GM12875 (cell line): ENCODE data around the gene CLNK.

ENCODE experiments used
- H3K4me3 ChIP-seq: one replicate; pipeline ENCODE4 v1.5.1; 2011; ENCODE audit warnings: low read depth, low read length, control low read depth
- TF ChIP-seq, protein P1 (sequence below): IDR thresholded peaks from 2 replicates; pipeline ENCODE4 v1.5.1; 2011; ENCODE audit warnings: low read depth, mild to moderate bottlenecking, control low read depth, inconsistent platforms, low read length, moderate library complexity, borderline replicate concordance; ENCODE audit not compliant: insufficient read depth

CLNK gene

DNA sequence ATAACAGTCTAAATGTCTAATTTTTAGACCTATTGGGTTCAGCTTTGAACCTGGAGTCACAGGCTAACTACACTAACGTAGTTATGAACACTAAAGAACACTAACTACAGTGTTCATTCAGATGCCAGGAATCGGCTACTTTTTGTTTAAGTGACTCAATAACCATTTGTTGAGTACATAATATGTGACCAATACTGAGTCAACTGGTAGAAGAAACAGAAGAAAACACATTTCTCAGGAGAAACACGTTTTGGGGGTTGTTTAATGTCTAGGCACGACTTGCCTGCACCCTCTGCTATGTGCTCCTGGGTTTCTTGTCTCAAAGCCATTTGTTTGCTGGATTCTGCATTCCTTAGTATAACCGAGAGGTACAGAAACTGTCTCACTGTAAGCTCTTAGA, 18.6 kb upstream of the CLNK start:
- no peak overlapping the region for H3K4me3 ChIP-seq
- TF ChIP-seq, protein P1, sequence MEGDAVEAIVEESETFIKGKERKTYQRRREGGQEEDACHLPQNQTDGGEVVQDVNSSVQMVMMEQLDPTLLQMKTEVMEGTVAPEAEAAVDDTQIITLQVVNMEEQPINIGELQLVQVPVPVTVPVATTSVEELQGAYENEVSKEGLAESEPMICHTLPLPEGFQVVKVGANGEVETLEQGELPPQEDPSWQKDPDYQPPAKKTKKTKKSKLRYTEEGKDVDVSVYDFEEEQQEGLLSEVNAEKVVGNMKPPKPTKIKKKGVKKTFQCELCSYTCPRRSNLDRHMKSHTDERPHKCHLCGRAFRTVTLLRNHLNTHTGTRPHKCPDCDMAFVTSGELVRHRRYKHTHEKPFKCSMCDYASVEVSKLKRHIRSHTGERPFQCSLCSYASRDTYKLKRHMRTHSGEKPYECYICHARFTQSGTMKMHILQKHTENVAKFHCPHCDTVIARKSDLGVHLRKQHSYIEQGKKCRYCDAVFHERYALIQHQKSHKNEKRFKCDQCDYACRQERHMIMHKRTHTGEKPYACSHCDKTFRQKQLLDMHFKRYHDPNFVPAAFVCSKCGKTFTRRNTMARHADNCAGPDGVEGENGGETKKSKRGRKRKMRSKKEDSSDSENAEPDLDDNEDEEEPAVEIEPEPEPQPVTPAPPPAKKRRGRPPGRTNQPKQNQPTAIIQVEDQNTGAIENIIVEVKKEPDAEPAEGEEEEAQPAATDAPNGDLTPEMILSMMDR, result no peak

DNA sequence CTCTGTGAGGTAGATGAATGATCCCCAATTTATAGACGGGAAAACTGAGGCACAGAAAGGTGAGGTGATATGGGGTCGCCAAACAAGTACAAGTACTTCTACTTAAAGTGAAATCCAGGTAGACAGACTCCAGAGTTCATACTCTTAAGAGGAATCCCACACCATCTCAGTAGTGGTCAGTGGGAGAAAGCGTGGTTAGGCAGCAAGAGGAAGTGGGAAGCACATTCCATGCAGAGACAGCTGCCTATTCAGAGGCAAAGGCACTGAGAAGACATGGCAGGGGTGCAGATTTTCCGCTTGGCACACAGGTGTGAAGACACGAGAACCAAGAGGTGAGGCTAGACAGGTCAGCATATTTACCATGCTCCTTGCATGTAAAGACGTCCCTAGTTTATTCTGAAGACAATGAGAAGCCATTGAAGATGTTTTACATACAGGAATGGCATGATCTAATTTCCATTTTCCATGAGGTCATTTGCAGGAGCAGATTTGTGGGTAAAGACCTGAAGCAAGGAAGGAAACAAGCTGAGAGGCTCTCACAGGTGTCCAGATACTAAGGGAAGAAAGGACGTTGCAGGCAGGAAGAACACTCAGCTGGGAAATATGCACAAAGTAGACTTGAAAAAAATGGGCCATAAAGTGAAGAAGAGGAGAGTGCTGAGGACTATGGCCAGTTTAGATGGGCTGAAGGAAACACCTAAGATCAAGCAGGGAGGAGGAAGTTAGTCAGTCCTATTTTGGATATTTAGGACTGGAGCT, 17.3 kb upstream of the CLNK start:
- TF ChIP-seq, protein P1, result no peak
- no peak overlapping the region for H3K4me3 ChIP-seq

DNA sequence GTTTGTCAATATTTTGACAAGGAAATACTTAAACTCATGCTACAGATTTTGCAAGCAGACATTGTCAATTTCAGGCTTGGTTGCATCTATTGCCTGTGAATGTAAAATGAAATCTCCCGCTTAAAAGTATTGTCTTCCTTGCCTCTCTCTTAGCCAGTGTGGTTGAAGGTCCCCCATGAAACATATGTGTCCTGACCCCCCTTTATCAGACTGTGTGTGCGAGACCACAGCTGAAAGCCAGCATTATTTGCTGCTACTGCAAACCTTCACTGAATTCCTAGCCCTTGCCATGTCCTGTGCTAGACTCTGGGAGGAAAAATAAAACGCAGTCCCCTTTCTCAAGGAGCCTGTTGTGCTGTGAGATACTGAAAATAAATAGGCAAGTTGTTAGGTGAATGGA, 16.6 kb upstream of the CLNK start:
- TF ChIP-seq, protein P1, result no peak
- H3K4me3 ChIP-seq, result no peak overlapping the region

DNA sequence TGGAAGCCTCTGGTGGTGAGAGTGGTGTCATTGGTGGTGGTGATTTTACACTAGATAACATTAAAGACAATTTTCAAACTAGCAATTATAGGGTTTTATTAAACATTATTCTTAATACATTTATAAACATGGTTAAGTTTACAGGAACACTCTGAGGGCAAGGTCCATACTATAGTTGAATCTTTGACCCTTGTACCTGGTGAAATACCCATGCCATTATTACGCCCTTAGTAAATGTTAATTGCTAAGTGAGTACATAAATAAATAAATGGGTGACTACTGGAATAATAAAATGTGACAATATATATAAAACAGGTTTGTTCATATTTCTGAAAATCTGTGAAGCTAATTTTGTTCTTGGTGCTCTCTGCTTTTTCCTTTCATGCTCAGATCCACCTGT, 13.6 kb upstream of the CLNK start:
- TF ChIP-seq, protein P1, result no peak
- H3K4me3 ChIP-seq, result no peak overlapping the region

GRCh38 chr4:10697086-10697485, 12.5 kb upstream of the CLNK start:
- TF ChIP-seq, protein P1, result no peak
- no peak overlapping the region for H3K4me3 ChIP-seq

GRCh38 chr4:10696253-10696652, 11.7 kb upstream of the CLNK start:
- H3K4me3 ChIP-seq, result no peak overlapping the region
- TF ChIP-seq, protein P1, result no peak

- TF ChIP-seq, protein P1, result no peak
- H3K4me3 ChIP-seq, result no peak overlapping the region
These were observed 10.3 kb upstream of the CLNK start for GRCh38 chr4:10694828-10695209.
